Measurements from ENCODE around the gene SERTM2. TPM values are rescaled to one million over a fixed set of nuclear protein-coding genes. Genes with fewer than 3 reads are reported as not detected.

SERTM2 gene
- total RNA-seq, 4 donors from 2014 or later, result 0.69 to 21.3 (median 7.9) TPM

- H3K4me3 ChIP-seq, result no peak overlapping the region
- no peak overlapping the region for H3K27ac ChIP-seq
- no peaks in the 10 kb centered on the region for H3K9me3 ChIP-seq
- no peaks in the 10 kb centered on the region for H3K36me3 ChIP-seq
- intact Hi-C loops (cut with DNase I; ENCODE audit: low total_unique reads), result no loop called here
- TF ChIP-seq POLR2A (IDR thresholded peaks at IDR 0.05) (no peak), CTCF (IDR thresholded peaks at IDR 0.05) (no peak)
- H3K4me1 ChIP-seq, result no peaks in the 10 kb centered on the region
- DNase-seq, result no peak
- peaks cover 0 to 4% of the 10 kb centered on the region in 2 donors for H3K27me3 ChIP-seq
Measured at GRCh38 chrX:111503485-111503993, 7.9 kb upstream of the SERTM2 start.

- Histone ChIP-seq H3K36me3 (no peaks in the 10 kb centered on the region), H3K4me3 (no peak overlapping the region), H3K9me3 (no peaks in the 10 kb centered on the region), H3K4me1 (no peaks in the 10 kb centered on the region), H3K27ac (no peak overlapping the region), H3K27me3 (peaks cover 0 to 4% of the 10 kb centered on the region in 2 donors)
- no peak for TF ChIP-seq POLR2A (IDR thresholded peaks at IDR 0.05)
- no peak for TF ChIP-seq CTCF (IDR thresholded peaks at IDR 0.05)
- intact Hi-C loops (cut with DNase I; ENCODE audit: low total_unique reads), result no loop called here
- DNase-seq, result no peak
Measured at GRCh38 chrX:111504941-111505340, 6.5 kb upstream of the SERTM2 start.

- H3K27me3 ChIP-seq, result peaks cover 0 to 4% of the 10 kb centered on the region in 2 donors
- no peaks in the 10 kb centered on the region for H3K9me3 ChIP-seq
- DNase-seq, result no peak
- no peak overlapping the region for H3K27ac ChIP-seq
- TF ChIP-seq POLR2A (IDR thresholded peaks at IDR 0.05) (no peak), CTCF (IDR thresholded peaks at IDR 0.05) (no peak)
- no peaks in the 10 kb centered on the region for H3K36me3 ChIP-seq
- H3K4me1 ChIP-seq, result no peaks in the 10 kb centered on the region
- no peak overlapping the region for H3K4me3 ChIP-seq
- intact Hi-C loops (cut with DNase I; ENCODE audit: low total_unique reads), result no loop called here
Measured at GRCh38 chrX:111505783-111506182, 5.7 kb upstream of the SERTM2 start.

- no peaks in the 10 kb centered on the region for H3K4me1 ChIP-seq
- peaks cover 0 to 4% of the 10 kb centered on the region in 2 donors for H3K27me3 ChIP-seq
- H3K36me3 ChIP-seq, result no peaks in the 10 kb centered on the region
- DNase-seq, result no peak
- H3K9me3 ChIP-seq, result no peaks in the 10 kb centered on the region
- H3K27ac ChIP-seq, result peak overlapping the region in 1 of 2 donors; percentile 21
- no peak overlapping the region for H3K4me3 ChIP-seq
- intact Hi-C loops (cut with DNase I; ENCODE audit: low total_unique reads), result no loop called here
- TF ChIP-seq CTCF (IDR thresholded peaks at IDR 0.05), result no peak
Measured at GRCh38 chrX:111506826-111507225, 4.6 kb upstream of the SERTM2 start.

- TF ChIP-seq POLR2A (IDR thresholded peaks at IDR 0.05) (no peak), CTCF (IDR thresholded peaks at IDR 0.05) (no peak)
- no peaks in the 10 kb centered on the region for H3K36me3 ChIP-seq
- H3K27ac ChIP-seq, result peak overlapping the region in 1 of 2 donors; percentile 38
- no peak overlapping the region for H3K4me3 ChIP-seq
- DNase-seq, result no peak
- intact Hi-C loops (cut with DNase I; ENCODE audit: low total_unique reads), result no loop called here
- peaks cover 0 to 4% of the 10 kb centered on the region in 2 donors for H3K27me3 ChIP-seq
- H3K4me1 ChIP-seq, result no peaks in the 10 kb centered on the region
- no peaks in the 10 kb centered on the region for H3K9me3 ChIP-seq
Measured at GRCh38 chrX:111507933-111508332, 3.5 kb upstream of the SERTM2 start.
